NCI-H1694 treated with DMSO at 0.1 percent for 48 hours (cell line): Measurements from ENCODE around the gene PRKG1.

Source experiments
- DNase-seq: peaks from one replicate; lab custom pipeline; 2025; lab: John Stamatoyannopoulos, UW

PRKG1 gene

DNA sequence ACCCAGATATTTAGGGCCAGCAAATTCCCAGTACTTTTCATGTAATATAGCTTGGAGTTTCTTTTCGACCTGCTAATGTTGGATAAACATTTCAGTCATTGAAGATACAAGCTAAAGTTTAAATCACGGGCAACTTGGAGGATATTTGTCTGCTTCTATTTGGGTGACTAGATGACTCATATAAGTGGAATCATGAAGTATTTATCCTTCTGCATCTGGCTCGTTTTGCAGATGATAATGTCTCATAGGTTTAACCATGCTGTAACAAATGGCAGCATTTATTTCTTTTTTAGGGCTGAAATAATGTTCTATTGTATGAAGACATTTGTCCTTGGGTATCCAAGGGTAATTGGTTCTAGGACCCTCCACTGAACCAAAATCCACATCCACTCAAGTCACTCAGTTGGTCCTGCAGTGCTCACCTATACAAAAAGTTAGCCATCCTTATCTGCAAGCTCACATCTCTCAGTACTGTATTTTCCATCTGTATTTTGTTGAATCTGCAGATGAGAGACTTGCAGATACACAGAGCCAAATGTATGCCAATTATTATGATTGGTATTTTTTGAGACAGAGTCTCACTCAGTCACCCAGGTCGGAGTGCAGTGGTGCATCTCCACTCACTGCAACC lies 812.3 kb downstream of the PRKG1 start:
- DNase-seq, result no peak

DNA sequence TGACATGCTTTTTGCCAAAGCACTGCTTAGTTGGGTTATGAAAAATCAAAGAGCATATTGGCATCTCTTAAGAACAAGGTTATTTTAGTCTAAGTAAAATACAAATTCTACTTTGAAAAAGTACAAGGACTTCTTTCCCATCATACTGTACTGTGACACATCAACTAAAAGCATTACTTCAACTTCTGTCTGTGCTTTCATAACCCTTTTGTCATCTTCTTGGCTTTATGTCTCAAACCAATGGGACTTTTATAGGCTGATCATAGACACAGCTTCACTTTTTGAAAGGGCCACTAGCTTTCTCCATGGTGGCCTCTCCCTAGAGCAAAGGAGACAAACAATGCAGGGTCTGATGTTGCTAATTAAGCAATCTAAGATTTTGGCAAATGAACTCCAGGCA lies 814.0 kb downstream of the PRKG1 start:
- DNase-seq, result no peak

DNA sequence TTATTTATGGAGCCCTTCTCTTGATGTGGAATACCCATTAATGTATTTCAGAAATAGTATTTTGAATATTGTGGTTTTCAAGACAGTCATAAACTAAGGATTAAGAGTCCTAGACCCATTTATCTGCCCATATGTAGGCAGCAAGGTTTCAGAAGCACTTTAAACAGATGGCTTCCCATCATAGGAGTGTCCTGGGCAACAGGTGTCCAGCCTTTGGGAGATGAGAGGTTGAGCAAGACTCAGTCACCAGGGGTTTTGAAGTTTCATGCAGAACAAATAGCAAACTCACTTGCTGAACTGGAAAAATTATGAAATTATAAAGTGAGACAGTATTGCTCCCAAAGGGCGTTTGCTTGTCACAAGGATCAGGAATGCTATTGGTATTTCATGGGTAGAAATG lies 818.0 kb downstream of the PRKG1 start:
- no peak for DNase-seq

DNA sequence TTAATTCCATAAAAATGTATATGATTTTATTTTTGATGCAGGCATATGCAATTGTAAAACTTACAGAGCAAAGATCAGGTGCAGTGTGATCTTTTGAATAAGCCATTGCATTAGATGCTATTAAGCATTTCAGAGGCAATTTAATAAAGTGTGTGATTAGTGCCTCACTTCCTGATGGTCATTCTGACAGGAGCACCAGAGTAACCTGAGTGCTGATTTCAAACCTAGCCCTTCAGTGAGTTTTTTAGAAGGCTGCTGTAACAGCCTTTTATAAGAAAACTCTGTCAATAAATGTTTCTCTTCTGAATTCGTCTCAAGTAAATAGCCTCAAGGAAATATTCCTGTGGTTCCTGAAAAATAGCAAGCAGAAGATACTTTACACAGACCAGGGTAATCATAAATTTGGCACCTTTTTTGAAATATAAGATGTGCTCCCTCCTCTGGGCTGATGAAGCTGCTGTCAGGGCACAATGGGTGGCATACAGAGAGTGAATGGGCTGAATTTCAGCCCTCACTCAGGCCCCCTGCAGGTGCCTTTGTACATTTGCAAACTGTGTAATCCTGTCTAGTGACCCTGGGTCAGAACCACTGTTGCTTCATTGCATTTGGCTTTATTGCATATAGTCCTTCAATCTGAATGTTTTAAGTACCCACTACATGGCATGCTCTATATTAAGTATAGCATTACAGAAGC lies 818.8 kb downstream of the PRKG1 start:
- no peak for DNase-seq

DNA sequence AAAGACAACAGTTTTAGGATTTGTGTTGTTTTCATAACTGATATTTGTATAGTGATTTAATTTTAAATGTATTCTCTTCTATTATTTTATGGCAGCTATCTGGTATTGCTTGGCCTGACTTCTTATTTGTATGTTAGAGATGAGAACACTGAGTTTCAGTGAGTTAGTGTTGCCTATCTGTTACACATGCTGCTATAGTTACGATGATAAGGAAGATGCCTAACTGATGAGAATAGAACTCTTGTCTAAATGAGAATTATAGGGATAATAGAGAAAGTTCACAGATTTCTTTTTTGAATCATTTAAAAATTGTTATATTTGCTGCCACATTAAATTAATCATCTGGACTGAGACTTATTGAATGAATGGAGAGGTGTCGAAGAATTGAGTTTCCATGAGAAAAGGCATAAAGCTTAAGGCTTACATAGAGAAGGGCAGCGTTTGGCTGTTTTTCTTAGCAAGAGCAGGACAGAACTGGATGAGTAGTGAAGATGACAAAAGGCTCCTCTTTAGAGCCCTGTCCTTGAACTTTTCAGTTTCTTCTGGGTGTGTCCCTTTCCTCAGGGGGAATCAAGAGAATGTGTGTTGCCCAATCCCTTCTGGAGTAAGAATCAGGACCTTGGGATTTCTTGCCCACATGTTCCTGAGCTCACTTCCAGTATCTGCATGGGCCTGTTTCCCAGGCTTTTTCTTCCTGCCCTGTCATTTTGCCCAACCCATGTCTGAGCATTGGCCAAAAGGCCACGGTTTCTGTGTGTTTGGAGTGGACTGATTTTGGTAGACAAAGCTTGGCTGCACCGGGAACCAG lies 820.7 kb downstream of the PRKG1 start:
- no peak for DNase-seq

DNA sequence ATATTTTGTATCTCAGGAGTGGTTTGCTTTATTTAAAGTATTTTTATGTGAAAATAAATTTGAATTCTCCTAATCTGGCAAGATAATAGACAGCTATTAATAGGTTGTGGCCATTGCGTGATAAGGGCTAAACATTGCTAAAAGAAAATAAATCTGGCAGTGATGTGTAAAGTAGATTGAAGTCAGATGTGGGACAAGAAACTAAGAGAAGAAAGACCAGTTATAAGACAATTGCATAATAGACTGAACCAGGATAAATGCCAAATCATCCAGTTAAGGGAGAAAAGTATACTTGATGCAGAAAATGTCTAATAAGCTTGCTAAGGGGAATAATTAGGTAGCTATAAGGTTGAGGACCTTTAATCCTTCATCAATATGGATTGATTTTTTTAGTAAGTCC lies 822.6 kb downstream of the PRKG1 start:
- no peak for DNase-seq

DNA sequence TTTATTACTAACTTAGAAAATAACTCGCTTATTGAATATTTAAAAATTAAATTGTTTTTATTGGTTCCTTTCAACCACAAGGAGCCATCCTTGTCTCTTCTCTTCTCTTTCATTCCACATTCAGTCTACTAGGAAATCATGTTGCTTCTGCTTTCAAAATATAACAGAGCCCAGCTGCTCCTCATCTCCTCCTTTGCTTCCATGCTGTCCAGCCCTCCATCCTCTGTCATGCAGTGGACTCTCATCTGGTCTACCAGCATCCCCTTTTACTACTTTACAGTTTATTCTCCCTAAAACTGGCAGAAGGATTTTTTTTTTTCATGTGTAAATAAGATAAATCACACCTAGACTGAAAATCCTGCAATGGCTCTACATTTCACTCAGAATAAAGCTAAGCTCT lies 823.3 kb downstream of the PRKG1 start:
- DNase-seq, result no peak

DNA sequence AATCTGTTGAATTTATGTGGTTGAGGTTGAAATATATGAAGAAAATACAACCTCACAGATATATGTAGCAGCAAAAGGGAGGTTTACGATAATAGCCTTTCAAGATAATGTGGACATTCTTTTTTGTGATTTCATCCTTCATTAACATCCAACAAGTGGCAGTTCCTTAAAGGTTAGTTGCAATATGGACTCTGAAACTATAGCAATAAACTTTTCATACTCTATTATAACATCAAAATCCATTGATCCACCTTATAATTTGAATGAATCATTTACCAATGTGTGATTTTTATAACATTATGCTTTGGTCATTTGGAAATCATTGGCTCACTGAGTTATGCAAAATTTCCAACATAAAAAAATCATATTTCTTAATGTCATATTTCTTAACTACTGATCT lies 825.9 kb downstream of the PRKG1 start:
- DNase-seq, result no peak

DNA sequence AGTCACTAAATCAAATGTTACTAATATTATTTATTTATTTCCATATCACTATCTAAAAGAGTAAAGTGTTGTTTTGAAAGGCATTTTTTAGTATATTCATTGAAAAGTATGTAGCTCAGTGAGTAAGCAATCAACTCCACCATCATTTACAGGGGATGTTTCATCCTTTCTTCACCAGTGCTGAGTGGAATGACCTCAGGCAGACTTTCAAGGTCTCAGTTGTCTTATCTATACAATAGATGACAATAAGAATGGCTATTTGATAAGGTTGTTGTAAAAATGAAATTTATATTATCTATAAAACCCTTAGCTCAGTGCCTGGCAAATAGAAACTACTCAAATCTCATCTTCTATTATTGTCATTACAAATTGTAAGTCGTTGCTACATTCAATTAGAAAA lies 829.4 kb downstream of the PRKG1 start:
- DNase-seq, result no peak

DNA sequence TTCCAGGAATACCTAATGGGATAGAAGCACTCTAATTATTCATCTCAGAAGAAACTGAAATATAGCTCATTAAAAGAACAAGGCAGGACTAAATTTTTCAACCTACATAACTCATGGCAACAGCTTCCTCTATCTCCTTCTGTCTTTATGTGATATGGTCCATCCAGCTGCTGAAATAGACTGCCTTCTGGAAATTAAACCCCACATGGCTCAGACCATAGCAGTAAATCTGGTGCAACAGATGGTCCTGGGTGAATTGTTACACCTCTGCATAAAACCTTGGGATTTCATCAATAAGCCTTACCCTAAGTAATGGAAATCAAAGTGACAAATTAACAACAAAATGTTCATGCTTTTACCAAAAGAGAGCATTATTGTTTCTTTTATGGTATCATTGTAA lies 830.7 kb downstream of the PRKG1 start:
- DNase-seq, result no peak

DNA sequence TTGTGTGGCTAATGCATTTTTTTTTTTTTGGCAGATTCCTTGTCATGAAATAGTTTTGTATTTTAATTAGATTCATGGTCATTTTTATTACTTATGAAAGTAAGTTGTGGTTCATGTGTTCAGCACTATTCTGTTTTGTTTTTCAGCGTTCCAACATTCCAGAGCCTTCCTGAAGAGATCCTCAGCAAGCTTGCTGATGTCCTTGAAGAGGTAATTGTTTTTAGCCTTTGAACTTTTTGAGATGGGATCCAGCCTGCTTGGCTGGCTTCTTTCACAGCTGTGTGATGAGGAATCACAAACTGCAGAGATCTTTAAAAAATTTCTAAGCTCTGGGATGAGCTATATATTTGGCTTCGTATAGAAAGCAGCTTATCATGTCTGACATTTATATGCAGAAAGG lies 833.1 kb downstream of the PRKG1 start:
- no peak for DNase-seq

DNA sequence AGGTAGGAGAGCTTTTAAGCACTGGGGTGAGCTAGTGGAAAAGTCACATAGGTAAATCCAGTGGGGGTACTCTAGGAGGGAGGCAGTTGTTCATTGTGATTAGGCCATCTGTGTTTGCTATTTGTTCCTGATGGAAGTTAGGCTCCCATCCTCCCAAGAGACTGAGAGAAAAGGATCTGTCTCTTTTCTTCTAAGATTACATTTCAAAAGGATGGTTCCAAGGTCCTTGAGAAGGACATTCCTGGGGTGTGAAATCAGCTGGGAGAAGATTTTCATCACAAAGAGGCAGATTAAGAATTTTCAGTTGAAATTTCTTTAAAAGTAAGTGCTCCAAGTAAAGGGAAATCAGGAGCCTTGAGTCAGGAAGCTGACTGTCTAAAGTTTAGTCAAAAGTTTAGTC lies 835.9 kb downstream of the PRKG1 start:
- DNase-seq, result no peak

DNA sequence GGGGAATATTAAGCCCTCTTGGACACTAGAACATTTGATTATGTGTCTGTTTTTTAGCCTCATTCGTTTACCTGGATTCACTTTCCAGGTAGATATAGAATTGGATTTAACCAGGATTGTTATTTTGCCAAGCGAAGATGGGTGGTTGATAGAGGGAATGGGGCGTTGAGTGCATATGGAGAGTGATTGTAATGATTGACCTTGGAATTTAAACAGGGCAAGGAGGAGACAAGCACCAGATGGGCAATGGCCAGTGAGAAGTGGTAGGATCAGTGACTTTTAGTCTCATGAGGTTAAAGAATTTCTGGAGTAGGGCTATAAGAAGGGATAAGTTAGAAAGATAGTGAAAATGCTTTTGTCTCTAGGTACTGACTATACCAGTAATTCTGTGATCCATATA lies 836.3 kb downstream of the PRKG1 start:
- no peak for DNase-seq

DNA sequence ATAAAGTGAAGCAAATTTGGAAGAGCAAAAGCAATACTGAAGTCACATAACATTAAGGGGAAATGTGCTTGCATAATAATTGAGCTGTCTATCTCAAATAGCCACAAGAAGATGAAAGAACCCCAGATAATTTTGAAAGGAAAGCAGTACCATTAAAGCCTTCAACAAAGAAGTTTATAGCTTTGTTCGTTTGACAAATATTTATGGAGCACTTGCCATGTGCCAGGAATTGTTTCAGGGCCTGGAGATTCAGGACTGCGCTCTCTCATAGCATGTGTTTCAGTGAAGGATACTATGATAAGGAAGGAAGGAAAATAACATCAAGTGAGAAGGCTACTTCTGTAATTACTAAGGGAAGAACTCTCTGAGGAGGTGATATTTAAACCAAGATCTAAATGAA lies 837.4 kb downstream of the PRKG1 start:
- no peak for DNase-seq

DNA sequence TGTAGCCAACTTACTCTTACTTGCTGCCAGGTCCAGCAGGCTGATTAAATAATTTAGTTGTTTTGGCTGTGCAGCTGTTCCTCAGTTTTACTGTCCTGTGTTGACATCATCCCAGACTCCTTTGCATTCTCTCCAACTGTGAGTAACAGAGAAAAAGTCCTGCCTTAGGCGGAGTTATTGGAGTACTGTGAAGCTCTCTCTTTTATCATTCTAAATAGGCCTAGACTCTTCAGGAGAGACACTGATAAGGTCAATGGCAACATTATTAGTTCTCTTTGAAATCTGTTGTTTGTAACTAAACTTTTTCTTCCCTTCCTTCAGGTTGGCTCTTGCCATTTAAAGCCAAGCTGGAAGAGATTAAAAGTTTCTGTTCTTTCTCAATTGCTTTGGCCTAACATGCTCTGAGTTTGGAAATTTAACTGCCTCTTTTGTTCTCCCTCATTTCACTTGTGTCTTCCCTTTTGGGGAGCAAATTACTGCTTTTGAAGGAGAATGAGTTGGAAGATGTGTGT lies 840.8 kb downstream of the PRKG1 start:
- DNase-seq, result no peak

DNA sequence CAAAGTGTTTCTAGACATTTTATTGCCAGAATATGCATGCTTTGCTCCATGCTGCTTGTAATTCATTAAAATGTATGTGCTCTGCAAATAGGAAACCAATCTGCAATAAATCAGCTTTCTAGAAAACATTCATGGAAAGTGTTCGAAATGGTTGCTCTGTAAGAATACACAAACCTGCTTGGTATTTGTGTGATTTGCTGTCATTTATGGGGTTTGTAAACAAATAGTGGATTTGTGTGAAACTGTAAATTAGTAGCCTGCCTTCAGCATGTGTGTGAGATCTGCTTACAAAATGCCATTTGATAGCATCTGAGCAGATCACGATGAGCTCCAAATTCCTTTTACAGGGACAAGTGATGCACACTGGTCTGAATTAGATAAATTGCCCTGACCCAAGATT lies 844.2 kb downstream of the PRKG1 start:
- no peak for DNase-seq

DNA sequence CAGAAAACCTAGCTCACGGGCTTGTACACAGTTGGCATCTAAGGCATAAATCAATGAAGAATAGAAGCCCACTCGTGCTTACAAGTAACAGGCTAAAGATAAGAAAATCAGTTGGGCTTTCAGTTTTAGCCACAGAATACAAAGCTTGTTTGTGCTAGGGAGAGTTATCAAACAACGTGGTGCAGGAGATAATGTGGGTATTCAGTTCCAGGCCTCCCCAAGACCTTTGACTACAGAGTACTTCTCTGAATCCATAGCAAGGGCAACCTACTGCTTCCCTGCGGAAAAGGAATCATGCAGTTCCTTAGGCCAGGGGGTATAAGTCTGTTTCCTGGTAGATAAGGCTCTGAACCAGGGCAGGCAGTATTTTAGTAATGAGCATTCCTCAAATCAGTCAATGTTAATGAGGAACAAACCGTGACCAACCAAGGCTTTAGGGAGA lies 844.6 kb downstream of the PRKG1 start:
- DNase-seq, result no peak

DNA sequence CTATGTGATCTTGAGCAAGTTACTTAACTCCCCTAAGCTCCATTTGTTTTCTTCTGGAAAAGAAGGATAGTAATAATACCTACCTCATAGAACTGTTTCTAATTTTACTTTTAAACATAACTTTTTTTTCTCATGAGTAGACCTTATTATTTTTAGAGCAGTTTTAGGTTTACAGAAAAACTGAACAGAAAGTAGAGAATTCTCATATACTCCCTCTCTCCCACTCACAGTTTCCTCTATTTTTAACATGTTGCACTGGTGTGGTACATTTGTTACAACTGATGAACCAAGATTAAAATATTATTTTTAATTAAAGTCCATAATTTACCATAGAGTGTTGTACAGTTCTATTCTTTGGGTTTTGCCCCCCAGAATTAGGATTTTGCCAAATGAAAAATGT lies 846.4 kb downstream of the PRKG1 start:
- DNase-seq, result no peak

DNA sequence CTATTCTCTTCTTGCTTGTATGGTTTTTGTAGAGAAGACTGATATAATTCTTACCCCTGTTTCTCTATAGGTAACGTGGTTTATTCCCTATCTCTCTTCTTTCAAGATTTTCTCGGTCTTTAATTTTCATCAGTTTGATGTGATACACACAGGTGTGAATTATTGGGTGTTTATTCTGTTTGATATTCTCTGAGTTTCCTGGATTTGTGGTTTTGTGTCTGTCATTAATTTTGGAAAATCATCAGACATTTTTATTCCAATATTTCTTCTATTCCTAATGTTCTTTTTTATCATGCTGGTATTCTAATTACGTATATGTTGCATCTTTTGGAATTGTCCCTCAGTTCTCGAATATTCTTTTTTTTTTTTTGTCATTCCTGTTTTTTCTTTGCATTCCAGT lies 850.1 kb downstream of the PRKG1 start:
- no peak for DNase-seq

DNA sequence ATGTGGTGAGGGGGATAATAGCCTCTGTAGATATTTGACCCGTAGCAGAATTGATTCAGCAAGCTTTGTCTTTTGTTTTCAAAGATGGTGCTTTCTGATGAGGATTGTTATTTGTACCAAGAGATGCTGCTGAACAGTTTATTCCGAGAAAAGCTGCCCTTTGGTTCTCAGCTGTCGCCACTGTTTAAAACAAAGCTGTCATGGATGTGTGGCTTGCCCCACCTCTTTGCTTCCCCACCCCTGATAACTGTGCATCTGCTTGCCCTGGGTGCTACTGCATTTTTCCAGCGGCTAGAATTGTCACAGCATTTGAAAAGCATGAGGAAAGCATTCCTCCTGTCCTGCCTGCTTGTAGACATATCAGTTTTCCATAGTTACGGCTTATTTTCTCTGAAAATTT lies 852.0 kb downstream of the PRKG1 start:
- DNase-seq, result no peak

DNA sequence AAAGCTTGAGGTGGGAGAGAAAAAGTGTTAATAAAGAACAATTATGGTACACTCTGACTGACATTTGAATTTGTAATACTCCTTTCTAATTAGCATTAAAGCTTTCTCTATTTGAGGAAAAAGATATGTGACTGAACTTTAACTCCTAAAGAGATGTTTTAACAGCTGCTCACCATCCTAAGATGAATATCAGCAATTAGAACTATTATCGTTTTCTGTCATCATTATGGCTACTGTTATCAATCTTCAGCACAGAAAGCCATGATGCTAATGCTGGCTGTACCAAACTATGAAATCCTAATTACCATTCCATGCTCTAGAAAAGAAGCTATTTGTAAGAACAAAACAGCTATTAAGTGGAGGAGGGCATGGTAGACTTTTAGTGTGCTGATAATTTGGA lies 853.9 kb downstream of the PRKG1 start:
- no peak for DNase-seq

DNA sequence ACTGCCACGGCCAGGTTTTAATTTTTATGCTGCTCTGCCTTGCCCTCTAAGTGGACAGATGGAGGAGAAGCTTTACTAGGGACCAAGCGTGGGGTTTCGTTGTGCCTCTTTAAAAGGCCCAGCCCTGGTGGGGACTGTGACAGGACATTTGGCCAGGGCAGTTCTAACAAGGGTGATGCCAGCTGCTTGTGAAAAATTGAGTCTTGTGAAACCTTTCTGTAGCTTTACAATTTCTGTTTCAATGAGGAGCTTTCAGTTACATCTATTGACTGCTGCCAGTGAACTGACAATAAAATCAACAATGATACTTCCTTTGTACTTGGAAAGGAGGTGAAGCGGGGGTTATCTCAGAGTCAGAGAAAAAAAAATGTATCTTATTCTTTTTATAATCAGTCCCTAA lies 858.2 kb downstream of the PRKG1 start:
- DNase-seq, result no peak

DNA sequence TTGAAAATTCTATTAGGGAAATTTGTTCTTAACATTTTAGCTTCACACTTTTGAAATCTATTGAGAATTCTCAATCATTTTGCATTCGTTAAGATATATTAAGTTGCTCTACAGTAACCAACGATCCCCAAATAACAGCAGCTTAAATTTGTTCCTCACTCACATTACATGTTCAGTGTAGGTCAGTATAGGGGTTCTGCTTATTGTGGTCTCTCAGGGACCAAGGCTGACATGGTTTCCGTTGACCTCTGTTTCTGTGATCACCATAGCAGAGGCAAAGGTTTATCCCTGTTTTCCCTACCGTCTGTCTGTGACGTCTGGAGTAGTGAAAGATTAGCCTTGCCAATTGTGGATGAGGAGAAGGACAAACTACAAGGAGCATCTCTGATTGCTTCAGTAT lies 860.1 kb downstream of the PRKG1 start:
- DNase-seq, result no peak
